Endothelial cell (in vitro differentiated cells): ENCODE data around the gene ITPRID2. TPM values are rescaled to one million over a fixed set of nuclear protein-coding genes. Genes with fewer than 3 reads are reported as not detected.

ENCODE experiments used
- DNase-seq: peaks from one replicate; pipeline ENCODE4 v3.0.0; 2021; ENCODE audit warnings: low spot score
- H3K27ac Mint-ChIP-seq: one replicate; pipeline ENCODE4 v1.8.0; 2021; ENCODE audit warnings: mixed read lengths, inconsistent platforms; ENCODE audit not compliant: unreplicated experiment
- H3K27me3 Mint-ChIP-seq: one replicate; pipeline ENCODE4 v1.8.0; 2021; ENCODE audit warnings: mild to moderate bottlenecking, moderate library complexity, mixed read lengths, inconsistent platforms; ENCODE audit not compliant: unreplicated experiment
- H3K36me3 Mint-ChIP-seq: one replicate; pipeline ENCODE4 v1.8.0; 2021; ENCODE audit warnings: mild to moderate bottlenecking, low read depth, mixed read lengths, inconsistent platforms; ENCODE audit not compliant: unreplicated experiment
- H3K4me1 Mint-ChIP-seq: one replicate; pipeline ENCODE4 v1.8.0; 2021; ENCODE audit warnings: mild to moderate bottlenecking, mixed read lengths, inconsistent platforms; ENCODE audit not compliant: unreplicated experiment
- H3K4me3 Mint-ChIP-seq: one replicate; pipeline ENCODE4 v1.8.0; 2021; ENCODE audit warnings: mild to moderate bottlenecking, mixed read lengths, inconsistent platforms; ENCODE audit not compliant: unreplicated experiment
- H3K9me3 Mint-ChIP-seq: one replicate; pipeline ENCODE4 v1.8.0; 2021; ENCODE audit warnings: mixed read lengths, inconsistent platforms; ENCODE audit not compliant: unreplicated experiment
- total RNA-seq: library from RNA; stranded (reverse); fragmentation: NEBNext Ultra II Directional; extraction: Animal tissue kit (Norgen Biotek cat#: 25700); gene quantifications from one replicate; pipeline ENCODE4 v1.2.1, GENCODE V29; 2021; ENCODE audit not compliant: unreplicated experiment
- TF ChIP-seq, protein P1 (sequence below): fragments of 200-600 bp; sonication (generic); IDR thresholded peaks from one replicate; pipeline ENCODE4 v1.5.0; 2021; ENCODE audit warnings: antibody characterized with exemption; ENCODE audit not compliant: unreplicated experiment

Gene ITPRID2
- total RNA-seq, 1 donor from 2014 or later: 76.6 TPM

DNA sequence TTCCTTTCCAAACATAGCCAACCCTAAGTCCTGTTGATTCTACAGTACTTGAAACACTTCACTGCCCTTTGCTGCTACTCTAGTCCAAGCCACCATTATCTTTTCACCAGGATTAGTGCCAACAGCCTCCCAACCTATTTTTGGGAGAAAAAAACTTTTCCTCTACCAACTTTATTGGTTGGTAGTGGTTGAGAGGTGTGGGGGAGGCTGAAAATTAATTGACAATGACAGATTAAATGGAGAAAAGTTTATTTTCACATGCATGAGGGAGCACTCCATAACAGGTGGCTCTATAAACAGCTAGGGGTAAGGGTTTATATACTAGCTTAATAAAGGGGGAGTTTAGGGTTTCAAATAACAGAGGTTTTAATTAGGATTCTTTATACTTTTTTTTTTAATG is 37.8 kb upstream of the ITPRID2 start:
- no peak overlapping the region for H3K27ac Mint-ChIP-seq
- H3K9me3 Mint-ChIP-seq: no peaks in the 10 kb centered on the region
- no peaks in the 10 kb centered on the region for H3K36me3 Mint-ChIP-seq
- DNase-seq: no peak
- TF ChIP-seq, protein P1, sequence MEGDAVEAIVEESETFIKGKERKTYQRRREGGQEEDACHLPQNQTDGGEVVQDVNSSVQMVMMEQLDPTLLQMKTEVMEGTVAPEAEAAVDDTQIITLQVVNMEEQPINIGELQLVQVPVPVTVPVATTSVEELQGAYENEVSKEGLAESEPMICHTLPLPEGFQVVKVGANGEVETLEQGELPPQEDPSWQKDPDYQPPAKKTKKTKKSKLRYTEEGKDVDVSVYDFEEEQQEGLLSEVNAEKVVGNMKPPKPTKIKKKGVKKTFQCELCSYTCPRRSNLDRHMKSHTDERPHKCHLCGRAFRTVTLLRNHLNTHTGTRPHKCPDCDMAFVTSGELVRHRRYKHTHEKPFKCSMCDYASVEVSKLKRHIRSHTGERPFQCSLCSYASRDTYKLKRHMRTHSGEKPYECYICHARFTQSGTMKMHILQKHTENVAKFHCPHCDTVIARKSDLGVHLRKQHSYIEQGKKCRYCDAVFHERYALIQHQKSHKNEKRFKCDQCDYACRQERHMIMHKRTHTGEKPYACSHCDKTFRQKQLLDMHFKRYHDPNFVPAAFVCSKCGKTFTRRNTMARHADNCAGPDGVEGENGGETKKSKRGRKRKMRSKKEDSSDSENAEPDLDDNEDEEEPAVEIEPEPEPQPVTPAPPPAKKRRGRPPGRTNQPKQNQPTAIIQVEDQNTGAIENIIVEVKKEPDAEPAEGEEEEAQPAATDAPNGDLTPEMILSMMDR: no peak
- H3K4me3 Mint-ChIP-seq: no peak overlapping the region
- no peaks in the 10 kb centered on the region for H3K4me1 Mint-ChIP-seq
- H3K27me3 Mint-ChIP-seq: peaks cover 5% of the 10 kb centered on the region

DNA sequence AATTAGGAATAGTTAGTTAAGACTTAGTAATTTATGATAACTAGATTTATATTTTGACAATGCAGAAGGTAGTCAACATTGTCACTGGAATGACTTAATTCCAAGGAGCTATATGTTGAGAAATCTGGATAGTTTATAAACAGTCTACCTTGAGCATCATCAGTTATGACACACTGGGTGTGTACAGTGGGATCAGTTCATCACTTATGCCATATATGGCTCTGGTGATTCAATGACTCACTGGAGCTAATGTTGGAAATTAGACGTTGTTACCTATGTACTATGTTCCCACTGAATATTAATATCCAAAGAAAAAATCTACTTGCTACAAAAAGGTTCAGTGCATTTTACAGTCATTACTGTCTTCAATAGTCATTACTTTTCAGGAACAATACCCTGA is 34.0 kb upstream of the ITPRID2 start:
- Mint-ChIP-seq H3K27ac (no peak overlapping the region), H3K27me3 (peaks cover 3% of the 10 kb centered on the region), H3K36me3 (no peaks in the 10 kb centered on the region), H3K4me1 (no peaks in the 10 kb centered on the region), H3K9me3 (no peaks in the 10 kb centered on the region), H3K4me3 (no peak overlapping the region)
- no peak for DNase-seq
- TF ChIP-seq, protein P1: no peak

DNA sequence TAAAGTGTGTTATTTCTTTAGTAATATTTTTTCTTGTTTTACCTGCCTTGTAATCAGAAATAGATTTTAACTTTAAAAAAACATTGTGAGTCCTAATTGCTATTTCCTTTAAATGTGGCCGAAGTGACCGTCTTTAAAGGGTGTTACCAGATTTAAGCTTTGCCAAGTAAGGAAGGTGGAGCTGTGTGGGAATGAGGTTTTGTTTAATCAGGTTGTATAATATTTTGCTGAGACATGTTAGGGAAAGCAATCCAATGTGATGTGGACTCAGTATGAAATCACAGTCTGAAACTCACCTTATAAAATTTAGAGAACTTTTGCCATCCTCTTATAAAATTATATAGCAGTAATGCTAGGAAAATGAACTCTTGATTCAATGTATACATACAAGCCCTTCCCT is 32.9 kb upstream of the ITPRID2 start:
- H3K36me3 Mint-ChIP-seq: no peaks in the 10 kb centered on the region
- no peak for DNase-seq
- H3K4me1 Mint-ChIP-seq: no peaks in the 10 kb centered on the region
- peaks cover under 1% of the 10 kb centered on the region for H3K27me3 Mint-ChIP-seq
- no peaks in the 10 kb centered on the region for H3K9me3 Mint-ChIP-seq
- TF ChIP-seq, protein P1: no peak
- H3K4me3 Mint-ChIP-seq: no peak overlapping the region
- H3K27ac Mint-ChIP-seq: no peak overlapping the region

DNA sequence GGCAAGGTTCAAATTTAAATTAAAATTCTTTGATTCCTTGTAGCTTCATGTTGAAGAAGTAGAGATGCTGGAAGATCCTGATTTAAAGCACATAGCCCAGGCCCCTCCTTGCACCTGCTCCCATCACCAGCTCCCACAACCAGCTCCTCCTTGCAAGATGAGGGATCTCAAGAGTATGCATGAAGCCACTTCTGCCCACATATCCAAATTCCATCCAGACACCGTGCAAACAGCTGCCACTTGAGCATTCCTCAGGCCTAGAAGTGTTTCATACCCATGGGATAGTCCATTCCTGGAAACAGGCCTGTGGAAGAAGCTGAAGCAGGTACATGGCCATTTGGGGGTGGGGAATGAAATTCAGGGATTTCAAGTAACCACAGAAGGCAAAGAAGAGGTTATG is 32.4 kb upstream of the ITPRID2 start:
- no peaks in the 10 kb centered on the region for H3K9me3 Mint-ChIP-seq
- H3K36me3 Mint-ChIP-seq: no peaks in the 10 kb centered on the region
- no peak overlapping the region for H3K27ac Mint-ChIP-seq
- no peak overlapping the region for H3K4me3 Mint-ChIP-seq
- H3K4me1 Mint-ChIP-seq: no peaks in the 10 kb centered on the region
- TF ChIP-seq, protein P1: no peak
- H3K27me3 Mint-ChIP-seq: no peaks in the 10 kb centered on the region
- no peak for DNase-seq

DNA sequence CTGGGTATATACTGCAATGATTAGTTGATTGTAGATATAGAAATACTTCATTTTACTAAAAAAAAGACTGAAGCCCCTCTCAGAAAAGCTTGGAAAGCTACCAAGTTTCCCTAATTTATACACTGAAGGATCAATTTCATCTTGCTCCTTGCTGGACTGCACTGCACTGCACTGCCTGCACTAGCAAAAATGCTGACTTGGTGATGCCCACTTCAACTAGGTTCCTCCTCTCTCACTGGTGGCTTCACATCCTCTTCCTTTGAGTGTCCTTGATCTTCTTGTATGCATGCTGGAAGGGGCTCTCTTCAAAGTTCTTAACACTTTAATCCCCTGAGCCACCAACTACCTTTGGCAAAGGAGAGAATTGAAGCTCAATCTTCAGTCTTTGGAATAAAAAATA is 31.7 kb upstream of the ITPRID2 start:
- Mint-ChIP-seq H3K36me3 (no peaks in the 10 kb centered on the region), H3K4me1 (no peaks in the 10 kb centered on the region), H3K27me3 (no peaks in the 10 kb centered on the region), H3K9me3 (no peaks in the 10 kb centered on the region), H3K27ac (no peak overlapping the region), H3K4me3 (no peak overlapping the region)
- TF ChIP-seq, protein P1: no peak
- no peak for DNase-seq
